Measurements from ENCODE around the gene CYSRT1.
"Not testable (repeated sequence)": the region's sequence is repeated elsewhere in the genome, so short reads cannot be mapped to it uniquely, and the experiment has no call there.

The CYSRT1 gene

GRCh38 chr9:137239541-137240200 is 14.7 kb downstream of the CYSRT1 start:
- DNase-seq: not testable (repeated sequence)

- DNase-seq: peak; percentile 78
Observed at GRCh38 chr9:137240318-137240840, 15.4 kb downstream of the CYSRT1 start.

- DNase-seq: peak; percentile 100
Observed at GRCh38 chr9:137240841-137241489, 16.0 kb downstream of the CYSRT1 start, which contains the start of gene TUBB4B. TUBB4B (plus strand) TSS chr9:137241287; CDS start chr9:137241361, 74 bp downstream.

- peak; percentile 65 for DNase-seq
Observed at GRCh38 chr9:137241490-137242268, 16.7 kb downstream of the CYSRT1 start.

- DNase-seq: no peak
Observed at GRCh38 chr9:137242269-137243203, 17.6 kb downstream of the CYSRT1 start.

GRCh38 chr9:137243266-137243625 is 18.3 kb downstream of the CYSRT1 start:
- DNase-seq: not testable (repeated sequence)

- no peak for DNase-seq
Observed at GRCh38 chr9:137243626-137244485, 18.9 kb downstream of the CYSRT1 start.

GRCh38 chr9:137244486-137245449 is 19.8 kb downstream of the CYSRT1 start:
- DNase-seq: no peak

GRCh38 chr9:137245450-137246421 is 20.8 kb downstream of the CYSRT1 start:
- no peak for DNase-seq

- no peak for DNase-seq
Observed at GRCh38 chr9:137247135-137247915, 22.4 kb downstream of the CYSRT1 start.

GRCh38 chr9:137247916-137248175 is 22.9 kb downstream of the CYSRT1 start:
- DNase-seq: no peak

GRCh38 chr9:137250329-137251193 is 25.6 kb downstream of the CYSRT1 start:
- no peak for DNase-seq

GRCh38 chr9:137251194-137251461 is 26.2 kb downstream of the CYSRT1 start, which contains the start of gene STPG3:
STPG3 (plus strand) TSS chr9:137251286; CDS start chr9:137251287, 1 bp downstream.
- no peak for DNase-seq

GRCh38 chr9:137251490-137252268 is 26.7 kb downstream of the CYSRT1 start:
- no peak for DNase-seq

GRCh38 chr9:137252555-137253506 is 27.9 kb downstream of the CYSRT1 start:
- DNase-seq: no peak

All from CD4-positive, alpha-beta T cell treated with Interleukin-17A for 1 hour (primary cell).